MG63 (cell line): ENCODE results near the gene HIGD1B. TPM values are rescaled to one million over a fixed set of nuclear protein-coding genes. Genes with fewer than 3 reads are reported as not detected.

ENCODE experiments used
- DNase-seq: peaks from one replicate; pipeline ENCODE4 v3.0.0-alpha.2; 2020
- H3K27me3 ChIP-seq: fragments of 250-450 bp; sonication (Bioruptor Pico); 2 replicates; pipeline ENCODE4 v1.5.1; 2020; ENCODE audit warnings: mild to moderate bottlenecking, moderate library complexity
- H3K36me3 ChIP-seq: fragments of 250-450 bp; sonication (Bioruptor Pico); 2 replicates; pipeline ENCODE4 v1.5.1; 2020; ENCODE audit warnings: mild to moderate bottlenecking, moderate library complexity
- H3K4me3 ChIP-seq: fragments of 250-450 bp; sonication (Bioruptor Pico); 2 replicates; pipeline ENCODE4 v1.5.1; 2020; ENCODE audit warnings: mild to moderate bottlenecking, moderate library complexity
- H3K9me3 ChIP-seq: fragments of 250-450 bp; sonication (Bioruptor Pico); 2 replicates; pipeline ENCODE4 v1.5.1; 2020; ENCODE audit warnings: mild to moderate bottlenecking, moderate library complexity
- total RNA-seq: library from RNA; depleted of rRNA; stranded (reverse); fragments of >200 nt; shearing (Covaris generic); gene quantifications from 2 replicates; pipeline ENCODE4 v1.2.3, GENCODE V29; 2014; ENCODE audit warnings: low replicate concordance; rRNA removed

HIGD1B gene
- total RNA-seq, 1 experiment from 2014 or later = not detected

DNA sequence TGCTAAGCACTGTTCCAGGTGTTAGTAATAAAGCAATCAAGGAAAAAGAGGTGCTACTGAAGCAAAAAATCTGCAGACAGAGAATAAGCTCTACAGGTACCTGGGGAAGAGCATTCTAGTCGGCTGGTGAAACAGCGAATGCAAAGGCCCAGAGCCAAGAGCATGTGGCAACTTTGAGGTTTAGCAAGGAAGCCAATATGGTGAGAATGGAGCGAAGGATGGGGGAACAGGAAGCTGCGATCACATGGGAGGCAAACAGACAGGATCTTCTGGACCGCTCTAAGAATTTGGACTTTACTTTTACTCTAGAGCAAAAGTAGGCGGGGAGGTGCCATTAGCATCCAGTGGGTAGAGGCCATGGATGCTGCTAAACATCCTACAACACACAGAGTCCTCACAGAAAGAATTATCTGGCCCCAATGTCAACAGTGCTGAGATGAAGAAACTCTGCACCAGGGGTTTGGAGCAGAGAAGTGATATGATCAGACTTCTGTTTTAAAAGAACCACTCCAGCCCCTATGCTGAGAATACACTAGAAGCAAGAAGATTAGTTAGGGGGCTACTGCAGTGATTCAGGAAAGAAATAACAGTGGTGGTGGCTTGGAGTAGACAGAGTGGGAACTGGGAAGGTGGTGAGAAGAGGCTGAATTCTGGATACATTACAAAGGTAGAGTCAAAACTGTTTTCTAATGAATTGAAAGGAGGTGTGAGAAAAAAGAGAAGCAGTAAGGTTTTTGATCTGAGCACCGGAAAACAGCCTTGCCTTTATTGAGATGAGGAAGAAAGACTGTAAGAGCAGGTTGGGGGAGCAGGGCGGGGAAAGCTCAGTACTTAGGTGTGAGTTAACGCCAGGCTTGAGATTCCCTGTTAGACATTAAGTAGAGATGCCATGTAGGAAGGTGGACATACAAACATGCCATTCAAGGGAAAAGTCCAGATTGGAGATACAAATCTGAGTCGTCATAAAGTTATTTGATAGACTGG, 40.6 kb downstream of the HIGD1B start:
- peaks cover 85% of the 10 kb centered on the region for H3K36me3 ChIP-seq
- H3K4me3 ChIP-seq = no peak overlapping the region
- H3K9me3 ChIP-seq = no peaks in the 10 kb centered on the region
- no peak for DNase-seq
- no peaks in the 10 kb centered on the region for H3K27me3 ChIP-seq

- Histone ChIP-seq H3K4me3 (no peak overlapping the region), H3K9me3 (no peaks in the 10 kb centered on the region), H3K27me3 (no peaks in the 10 kb centered on the region), H3K36me3 (peaks cover 83% of the 10 kb centered on the region)
- DNase-seq = no peak
Measured at GRCh38 chr17:44889003-44889402, 41.3 kb downstream of the HIGD1B start.

- H3K36me3 ChIP-seq = peaks cover 79% of the 10 kb centered on the region
- DNase-seq = no peak
- H3K9me3 ChIP-seq = no peaks in the 10 kb centered on the region
- no peak overlapping the region for H3K4me3 ChIP-seq
- H3K27me3 ChIP-seq = no peaks in the 10 kb centered on the region
Measured at GRCh38 chr17:44892250-44892649, 44.6 kb downstream of the HIGD1B start.

GRCh38 chr17:44894642-44895041, 47.0 kb downstream of the HIGD1B start:
- H3K27me3 ChIP-seq = no peaks in the 10 kb centered on the region
- H3K36me3 ChIP-seq = peaks cover 58% of the 10 kb centered on the region
- no peaks in the 10 kb centered on the region for H3K9me3 ChIP-seq

DNA sequence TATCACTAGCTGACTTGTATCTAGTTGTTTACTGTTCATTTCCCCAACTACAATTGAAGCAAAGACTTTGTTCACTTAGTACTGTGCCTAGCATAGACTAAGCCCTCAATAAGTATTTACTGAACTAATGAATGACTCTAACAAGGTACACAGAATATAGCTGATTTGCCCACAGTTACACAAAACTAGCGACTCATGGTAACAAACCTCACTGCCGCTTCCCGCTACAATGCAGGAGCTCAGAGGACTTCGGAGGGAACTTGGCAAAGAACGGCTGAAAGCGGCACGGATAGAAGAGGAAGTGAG, 51.0 kb downstream of the HIGD1B start:
- Histone ChIP-seq H3K27me3 (no peaks in the 10 kb centered on the region), H3K36me3 (peaks cover 30% of the 10 kb centered on the region), H3K9me3 (no peaks in the 10 kb centered on the region), H3K4me3 (peak overlapping the region; percentile 85)
- peak; percentile 55 for DNase-seq

More at GRCh38 chr17:44894642-44895041, 47.0 kb downstream of the HIGD1B start:
- DNase-seq = no peak
- no peak overlapping the region for H3K4me3 ChIP-seq

DNA sequence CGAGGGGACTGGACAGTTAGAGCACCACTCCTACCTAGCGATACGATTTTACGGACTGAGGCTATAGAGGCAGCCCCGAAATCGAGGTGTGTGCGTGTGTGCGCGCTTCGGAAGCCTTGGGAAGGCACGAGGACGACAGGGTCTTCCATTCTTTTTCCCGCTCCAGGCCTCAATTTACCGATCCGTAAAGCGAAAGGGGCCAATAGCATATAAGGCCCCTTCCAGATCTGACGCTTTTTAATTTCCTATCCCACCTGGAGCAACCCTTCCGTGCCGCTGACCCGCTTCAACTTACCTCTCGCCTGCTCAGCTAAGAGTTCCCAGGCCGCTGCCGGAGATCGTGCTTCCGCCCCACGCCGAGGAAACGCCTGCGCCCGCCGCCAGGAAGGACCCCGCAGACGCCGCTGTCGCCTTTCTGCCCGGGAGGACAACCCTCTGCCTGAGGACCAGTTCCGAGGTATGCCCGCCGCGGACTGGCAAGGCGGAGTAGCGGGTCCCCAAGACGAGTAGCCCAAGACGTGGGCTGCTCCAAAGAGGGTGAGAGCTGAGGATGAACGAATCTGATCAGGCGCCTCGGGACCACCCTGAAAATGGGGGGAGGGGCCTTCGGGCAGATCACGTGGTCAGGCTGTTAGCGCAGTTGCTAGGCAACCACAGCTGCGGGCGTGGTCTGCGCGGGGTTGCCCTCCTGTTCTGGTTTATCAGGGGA, 51.5 kb downstream of the HIGD1B start, which contains the start of gene EFTUD2:
EFTUD2 (minus strand) TSS at position 372 of the 709 bp plus-strand sequence. CDS start 4,924 bp downstream, outside the sequence.
- Histone ChIP-seq H3K9me3 (no peaks in the 10 kb centered on the region), H3K36me3 (peaks cover 25% of the 10 kb centered on the region), H3K4me3 (peak within 1 kb of the TSS; percentile 85), H3K27me3 (no peaks in the 10 kb centered on the region)
- peak; percentile 93 for DNase-seq

Other genes with a start within 250 kb of the HIGD1B start
- gene MEIOC, start 191.4 kb upstream of the HIGD1B start, total RNA-seq = 0.95 TPM in 1 of 2 replicates, not detected in the other
- 39.1 and 63.4 TPM in 2 replicates for gene CCDC43, start 158.1 kb upstream of the HIGD1B start, total RNA-seq
- 7.9 and 11.1 TPM in 2 replicates for gene DBF4B, start 139.2 kb upstream of the HIGD1B start, total RNA-seq
- 0.72 TPM in 1 of 2 replicates, not detected in the other for gene ADAM11, start 88.9 kb upstream of the HIGD1B start, total RNA-seq
- 15.4 and 60.0 TPM in 2 replicates for gene GJC1, start 17.6 kb upstream of the HIGD1B start, total RNA-seq
- gene EFTUD2, start 51.6 kb downstream of the HIGD1B start, total RNA-seq = 156 and 179 TPM in 2 replicates
- 5.0 TPM in 1 of 2 replicates, not detected in the other for gene GFAP, start 67.6 kb downstream of the HIGD1B start, total RNA-seq
- gene KIF18B, start 99.9 kb downstream of the HIGD1B start, total RNA-seq = 10.9 and 21.6 TPM in 2 replicates
- gene C1QL1, start 120.4 kb downstream of the HIGD1B start, total RNA-seq = 6.1 and 7.9 TPM in 2 replicates
- gene DCAKD, start 203.7 kb downstream of the HIGD1B start, total RNA-seq = 20.7 and 24.1 TPM in 2 replicates
- 103 and 154 TPM in 2 replicates for gene NMT1, start 213.4 kb downstream of the HIGD1B start, total RNA-seq